HepG2 (cell line): Measurements from ENCODE around the gene ISCA1. TPM values are rescaled to one million over a fixed set of nuclear protein-coding genes. Genes with fewer than 3 reads are reported as not detected.

Experiments
- ATAC-seq: fragments of 200-7000 bp; cut with Tn5 transposase; 3 replicates; pipeline ENCODE4 v1.9.1; 2020; ENCODE audit warnings: mild to moderate bottlenecking, moderate library complexity
- BruUV-seq: library from RNA; stranded (reverse); fragments of 400-500 nt; replicated peaks from 2 replicates; lab custom pipeline; 2021; lab: Mats Ljungman, UMichigan
- CTCF ChIA-PET: fragments of 300-600 bp; formaldehyde crosslinking; extraction: SDS; loops from one replicate; lab custom pipeline; 2021; ENCODE audit warnings: low total read pairs, inconsistent platforms, low intra/inter-chr PET ratio; lab: Yijun Ruan, JAX
- POLR2A ChIA-PET: fragments of 350-600 bp; sonication (Branson Sonifier 250); formaldehyde crosslinking; loops from one replicate; lab custom pipeline; 2020; ENCODE audit warnings: antibody characterized with exemption, inconsistent platforms; lab: Yijun Ruan, JAX
- DNase-seq: peaks from one replicate; pipeline ENCODE4 v3.0.0-alpha.2; 2015; ENCODE audit warnings: low spot score
- FAIRE-seq: peaks from 3 replicates; lab custom pipeline; 2011; peaks lifted over from hg19 to GRCh38; lab: Jason Lieb, UNC
- H2AFZ ChIP-seq: one replicate; pipeline ENCODE4 v1.6.1; 2011; ENCODE audit warnings: low read length, inconsistent platforms
- H3K27ac ChIP-seq: fragments of 300-600 bp; 3 replicates; pipeline ENCODE4 v1.8.0; 2011; ENCODE audit warnings: mixed run types, mild to moderate bottlenecking, mixed read lengths, low read length, inconsistent platforms; ENCODE audit not compliant: insufficient read depth; ENCODE audit errors: extremely low read length
- H3K27me3 ChIP-seq, 2 experiments: fragments of 200-600 bp in 1 of 2; 2 replicates in 1 of 2; 3 replicates in 1 of 2; pipeline versions ENCODE4 v1.6.0 to v1.8.0; 2011; ENCODE audit warnings: low read length in 2 of 2, mild to moderate bottlenecking in 2 of 2, moderate library complexity in 2 of 2, inconsistent platforms in 1 of 2; ENCODE audit not compliant: insufficient read depth in 2 of 2, control insufficient read depth in 1 of 2
- H3K36me3 ChIP-seq, 2 experiments: fragments of 200-600 bp in 1 of 2; replicated peaks in 1 of 2; 2 replicates in 1 of 2; 3 replicates in 1 of 2; pipeline versions ENCODE4 v1.5.1 to v1.8.0; 2011; ENCODE audit warnings: low read length in 2 of 2, inconsistent platforms in 1 of 2; ENCODE audit not compliant: insufficient read depth in 2 of 2, control insufficient read depth in 1 of 2
- H3K4me1 ChIP-seq: 2 replicates; pipeline ENCODE4 v1.5.1; 2012; ENCODE audit warnings: low read length, inconsistent platforms; ENCODE audit not compliant: insufficient read depth
- H3K4me2 ChIP-seq: 2 replicates; pipeline ENCODE4 v1.6.0; 2011; ENCODE audit warnings: low read depth, low read length, inconsistent platforms
- H3K4me3 ChIP-seq, 3 experiments: fragments of 200-600 bp in 1 of 3; sonication (generic), shearing (Covaris generic) in 1 of 3; replicated peaks in 1 of 3; 2 replicates each; pipeline ENCODE4 v1.5.1; 2011 to 2016; ENCODE audit warnings: low read length in 3 of 3, inconsistent platforms in 2 of 3, low read depth in 2 of 3, mild to moderate bottlenecking in 2 of 3, control low read depth in 1 of 3, mixed read lengths in 1 of 3; ENCODE audit not compliant: insufficient read depth in 1 of 3
- H3K79me2 ChIP-seq: one replicate; pipeline ENCODE4 v1.6.1; 2011; ENCODE audit warnings: low read length, inconsistent platforms; ENCODE audit not compliant: insufficient read depth
- H3K9ac ChIP-seq: 2 replicates; pipeline ENCODE4 v1.6.0; 2011; ENCODE audit warnings: mild to moderate bottlenecking, low read depth, low read length, inconsistent platforms; ENCODE audit not compliant: insufficient read depth
- H3K9me3 ChIP-seq: 2 replicates; pipeline ENCODE4 v1.5.1; 2012; ENCODE audit warnings: mild to moderate bottlenecking, low read length
- H4K20me1 ChIP-seq: 2 replicates; pipeline ENCODE4 v1.6.0; 2011; ENCODE audit warnings: inconsistent platforms, mild to moderate bottlenecking, low read length, moderate library complexity; ENCODE audit not compliant: insufficient read depth
- BHLHE40 ChIP-seq: IDR thresholded peaks from 2 replicates; pipeline ENCODE4 v1.6.1; 2011; ENCODE audit warnings: low read length, improper control_type of control experiment
- IKZF4 ChIP-seq: sonication (generic); formaldehyde crosslinking; IDR thresholded peaks from 2 replicates; pipeline ENCODE4 v1.5.1; 2020; ENCODE audit warnings: borderline replicate concordance, mild to moderate bottlenecking, low read depth, missing genetic modification reagents; ENCODE audit errors: not compliant biosample characterization
- MZF1 ChIP-seq: sonication (generic); formaldehyde crosslinking; IDR thresholded peaks from 2 replicates; pipeline ENCODE4 v1.8.1; 2023; ENCODE audit warnings: mild to moderate bottlenecking, missing genetic modification reagents, borderline replicate concordance
- ZNF512 ChIP-seq: sonication (generic); formaldehyde crosslinking; IDR thresholded peaks from 2 replicates; pipeline ENCODE4 v1.4.0; 2020; ENCODE audit warnings: mild to moderate bottlenecking, missing genetic modification reagents
- ZNF713 ChIP-seq: sonication (generic); formaldehyde crosslinking; IDR thresholded peaks from 2 replicates; pipeline ENCODE4 v1.4.0; 2020; ENCODE audit warnings: mild to moderate bottlenecking, missing genetic modification reagents
- ZNF841 ChIP-seq: sonication (generic); formaldehyde crosslinking; IDR thresholded peaks from 2 replicates; pipeline ENCODE4 v1.8.1; 2023; ENCODE audit warnings: missing genetic modification reagents, borderline replicate concordance
- WGBS: methylation state at CpG from one replicate; pipeline ENCODE4 v1.1.6; 2017; ENCODE audit warnings: low lambda C conversion rate; 5-methylcytosine and 5-hydroxymethylcytosine counted together
- in situ Hi-C: cut with HindIII; loops from 2 replicates; pipeline ENCODE4 v1.10.0; 2017; ENCODE audit warnings: low pct_unique_long_range_greater_than_20kb; ENCODE audit not compliant: extremely low pct_ligation_motif_present
- intact Hi-C: fragments of 100-400 bp; cut with micrococcal nuclease; formaldehyde crosslinking; loops from one replicate; pipeline ENCODE4 v1.10.0; 2022; ENCODE audit not compliant: unreplicated experiment
- polyA plus RNA-seq, 8 experiments: library from polyadenylated mRNA; depleted of rRNA in 3 of 8; stranded (reverse) in 7 of 8; unstranded in 1 of 8; fragments of >200 nt; fragmentation: Illumina TruSeq in 4 of 8; extraction: Trizol in 4 of 8; gene quantifications; 2 replicates each; pipeline versions ENCODE4 v1.2.1 to v1.2.3, GENCODE V29; 2011 to 2016; ENCODE audit warnings: low read depth in 4 of 8, missing spikeins in 1 of 8, mixed read lengths in 1 of 8; ENCODE audit not compliant: insufficient read depth in 1 of 8
- total RNA-seq, 5 experiments: library from RNA; depleted of rRNA; stranded (reverse); fragments of >200 nt; fragmentation: Illumina TruSeq; extraction: Trizol; gene quantifications; 2 replicates each; pipeline ENCODE4 v1.2.3, GENCODE V29; 2016; ENCODE audit warnings: low read depth in 1 of 5
- TF ChIP-seq, protein P1 (sequence below): sonication (generic); formaldehyde crosslinking; IDR thresholded peaks from 2 replicates; pipeline ENCODE4 v1.9.0; 2021; ENCODE audit warnings: missing genetic modification reagents, mild to moderate bottlenecking, borderline replicate concordance

The ISCA1 gene
- total and polyA plus RNA-seq, 2 of the 13 experiments (the other 11 are each of a cell fraction or from before 2014, with no cell fraction given): 29.2 to 40.9 TPM

DNA sequence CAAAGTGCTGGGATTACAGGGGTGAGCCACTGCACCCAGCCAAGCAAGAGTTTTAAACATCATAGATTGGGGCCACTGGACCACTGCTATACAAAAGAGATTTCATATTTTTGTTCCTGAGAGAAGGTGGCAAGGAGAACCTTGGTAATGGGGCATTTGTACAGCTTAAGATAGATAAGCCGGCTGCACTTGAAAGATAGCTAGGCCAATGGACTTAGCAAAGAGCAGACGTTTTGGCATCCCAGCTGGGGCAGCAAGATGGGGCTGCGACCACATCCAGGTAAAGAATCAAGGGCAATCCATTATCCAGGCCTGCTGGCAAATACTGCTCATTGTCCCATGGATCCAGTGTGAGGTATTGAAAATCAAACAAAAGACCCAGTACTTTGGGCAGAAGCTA lies 3.9 kb upstream of the ISCA1 start:
- 51% methylated on average over 3 of the region's 3 CpGs for WGBS
- no peak overlapping the region for H3K9ac ChIP-seq
- no peaks in the 10 kb centered on the region; the same call in 1 of the 2 replicates for H4K20me1 ChIP-seq
- H3K4me2 ChIP-seq: no peak overlapping the region
- no peak overlapping the region for H3K4me3 ChIP-seq
- in situ Hi-C loops: loop anchor here (10.0 kb wide), 1 partner anchor 341 kb away; the partner anchor contains the start of gene NAA35
- H3K36me3 ChIP-seq: 0 out of 5 replicates have a peak, but pooled peaks cover 0 to 2% of the 10 kb centered on the region in 2 experiments
- H3K79me2 ChIP-seq: peaks cover 5% of the 10 kb centered on the region
- ChIA-PET CTCF (no interaction called here), POLR2A (no interaction called here)
- H3K4me1 ChIP-seq: peaks cover 22% of the 10 kb centered on the region
- DNase-seq (no peak), FAIRE-seq (no peak), ATAC-seq (no peak)
- no peak for TF ChIP-seq MZF1 (CRISPR knock-in tag)
- no peak for TF ChIP-seq ZNF841 (CRISPR knock-in tag)
- TF ChIP-seq, protein P1, sequence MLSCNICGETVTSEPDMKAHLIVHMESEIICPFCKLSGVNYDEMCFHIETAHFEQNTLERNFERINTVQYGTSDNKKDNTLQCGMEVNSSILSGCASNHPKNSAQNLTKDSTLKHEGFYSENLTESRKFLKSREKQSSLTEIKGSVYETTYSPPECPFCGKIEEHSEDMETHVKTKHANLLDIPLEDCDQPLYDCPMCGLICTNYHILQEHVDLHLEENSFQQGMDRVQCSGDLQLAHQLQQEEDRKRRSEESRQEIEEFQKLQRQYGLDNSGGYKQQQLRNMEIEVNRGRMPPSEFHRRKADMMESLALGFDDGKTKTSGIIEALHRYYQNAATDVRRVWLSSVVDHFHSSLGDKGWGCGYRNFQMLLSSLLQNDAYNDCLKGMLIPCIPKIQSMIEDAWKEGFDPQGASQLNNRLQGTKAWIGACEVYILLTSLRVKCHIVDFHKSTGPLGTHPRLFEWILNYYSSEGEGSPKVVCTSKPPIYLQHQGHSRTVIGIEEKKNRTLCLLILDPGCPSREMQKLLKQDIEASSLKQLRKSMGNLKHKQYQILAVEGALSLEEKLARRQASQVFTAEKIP (CRISPR knock-in tag): no peak
- no peak for TF ChIP-seq ZNF713
- TF ChIP-seq ZNF512 (CRISPR knock-in tag): no peak
- TF ChIP-seq IKZF4: no peak
- no peak for TF ChIP-seq BHLHE40
- H3K27me3 ChIP-seq: no peaks in the 10 kb centered on the region
- intact Hi-C loops: loop anchor here (2.0 to 10.0 kb wide), 4 partner anchors 51 to 1036 kb away; partner anchors contain the start of gene TUT7
- H3K27ac ChIP-seq: no peak overlapping the region
- BruUV-seq: no TSS peak
- no peak overlapping the region for H2AFZ ChIP-seq
- no peaks in the 10 kb centered on the region for H3K9me3 ChIP-seq
